GM21737 (cell line): ENCODE data around the gene SBF2.
"Not testable (repeated sequence)": the region's sequence is repeated elsewhere in the genome, so short reads cannot be mapped to it uniquely, and the experiment has no call there.

Experiments
- ATAC-seq: cut with Tn5 transposase; IDR thresholded peaks from one replicate; pipeline ENCODE4 v1.9.1; 2021; ENCODE audit warnings: mild to moderate bottlenecking, moderate library complexity; ENCODE audit not compliant: unreplicated experiment

SBF2 gene

GRCh38 chr11:10268746-10269488, 25.1 kb downstream of the SBF2 start:
- ATAC-seq, result no peak

DNA sequence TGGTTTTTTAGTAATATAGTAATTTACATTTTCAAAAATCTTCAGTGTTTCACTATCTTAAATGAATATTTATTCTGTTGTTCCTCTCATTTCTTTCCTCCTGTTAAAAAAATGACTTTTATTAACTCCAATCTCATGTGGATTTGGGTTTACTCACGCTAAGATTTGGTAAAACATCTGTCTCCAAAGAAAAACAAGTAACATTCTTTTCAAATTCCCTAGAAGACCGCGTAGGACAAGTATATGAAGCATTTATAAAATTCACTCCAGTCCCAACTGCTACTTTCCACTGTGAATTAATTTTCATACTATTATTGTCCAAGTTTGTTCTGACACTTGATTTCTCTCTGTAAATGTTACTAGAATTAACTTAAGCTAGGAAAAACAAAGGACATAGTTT, 26.2 kb downstream of the SBF2 start:
- ATAC-seq, result no peak

DNA sequence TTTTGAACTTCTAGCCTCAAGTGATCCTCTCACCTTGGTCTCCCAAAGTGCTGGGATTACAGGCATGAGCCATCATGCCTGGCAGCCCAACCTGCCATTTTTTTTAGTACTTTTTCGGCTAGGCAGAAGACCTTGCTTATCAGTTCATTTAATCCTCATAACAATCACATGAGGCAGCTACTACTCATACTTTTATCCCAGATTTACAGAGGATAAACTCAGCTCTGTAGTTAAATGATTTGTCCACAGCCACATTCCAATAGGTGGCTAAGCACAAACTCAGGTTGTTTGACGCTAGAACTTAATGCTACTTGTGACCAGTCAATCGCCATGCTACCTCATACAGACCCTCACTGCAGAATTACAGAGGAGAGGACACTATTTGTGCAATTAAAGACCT, 28.1 kb downstream of the SBF2 start:
- no peak for ATAC-seq

GRCh38 chr11:10264716-10265115, 29.3 kb downstream of the SBF2 start:
- ATAC-seq, result not testable (repeated sequence)

GRCh38 chr11:10263929-10264328, 30.1 kb downstream of the SBF2 start:
- ATAC-seq, result no peak

- no peak for ATAC-seq
These were observed 32.2 kb downstream of the SBF2 start for GRCh38 chr11:10261821-10262220.

DNA sequence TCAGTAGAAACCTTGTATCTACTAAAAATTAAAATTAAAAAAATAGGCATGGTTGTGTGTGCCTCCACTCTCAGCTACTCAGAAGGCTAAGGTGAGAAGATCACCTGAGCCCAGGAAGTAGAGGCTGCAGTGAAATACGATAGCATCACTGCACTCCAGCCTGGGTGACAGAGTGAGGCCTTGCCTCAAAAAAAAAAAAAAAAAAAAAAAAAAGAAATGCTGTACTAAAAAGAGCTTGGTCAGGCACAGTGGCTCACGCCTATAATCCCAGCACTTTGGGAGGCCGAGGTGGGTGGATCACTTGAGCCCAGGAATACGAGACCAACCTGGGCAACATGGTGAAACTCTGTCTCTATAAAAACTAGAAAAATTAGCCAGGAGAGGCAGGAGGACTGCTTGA, 36.5 kb downstream of the SBF2 start:
- no peak for ATAC-seq

GRCh38 chr11:10255388-10256125, 38.5 kb downstream of the SBF2 start:
- no peak for ATAC-seq

DNA sequence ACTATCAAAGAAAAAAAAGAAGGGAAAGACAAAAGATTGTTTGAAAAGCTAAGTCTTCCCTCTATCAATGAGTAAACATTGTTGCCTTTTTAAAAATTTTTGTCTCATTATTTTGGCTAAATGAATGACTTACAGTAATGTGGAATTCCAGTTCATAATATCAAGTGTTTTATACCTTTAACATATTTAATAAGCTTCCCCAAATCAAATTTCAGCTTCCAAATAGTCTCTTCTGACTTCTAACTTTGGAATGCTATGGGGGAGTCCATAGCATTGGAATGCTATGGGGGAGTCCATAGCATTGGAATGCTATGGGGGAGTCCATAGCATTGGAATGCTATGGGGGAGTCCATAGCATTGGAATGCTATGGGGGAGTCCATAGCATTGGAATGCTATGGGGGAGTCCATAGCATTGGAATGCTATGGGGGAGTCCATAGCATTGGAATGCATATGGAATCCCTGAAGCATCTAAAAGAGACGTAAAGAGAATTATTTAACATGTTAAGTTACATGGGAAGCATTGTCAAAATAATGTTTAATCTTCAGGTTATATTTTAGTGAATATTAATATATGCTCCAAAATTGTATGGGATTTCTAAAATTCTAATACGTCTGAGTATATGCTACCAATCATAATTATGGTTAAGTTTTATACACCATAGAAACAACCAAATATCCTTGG, 44.4 kb downstream of the SBF2 start:
- not testable (repeated sequence) for ATAC-seq

DNA sequence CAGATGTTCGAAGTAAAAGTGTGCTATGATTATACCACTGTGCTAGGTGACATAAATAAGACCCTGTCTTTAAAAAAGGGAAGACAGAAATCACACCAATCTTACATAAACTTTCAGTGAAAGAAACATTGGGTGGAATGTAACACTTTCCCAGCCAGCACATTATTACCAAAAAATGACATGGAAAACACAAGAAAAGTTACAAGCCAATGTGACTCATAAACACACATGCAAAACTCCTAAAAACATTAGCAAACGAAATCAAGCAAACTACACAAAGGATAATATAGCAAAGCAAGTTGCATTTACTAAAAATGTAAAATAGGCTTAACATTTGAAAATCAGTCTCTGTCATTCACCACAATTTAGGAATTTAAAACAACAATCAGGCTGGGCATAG, 47.0 kb downstream of the SBF2 start:
- ATAC-seq, result no peak

DNA sequence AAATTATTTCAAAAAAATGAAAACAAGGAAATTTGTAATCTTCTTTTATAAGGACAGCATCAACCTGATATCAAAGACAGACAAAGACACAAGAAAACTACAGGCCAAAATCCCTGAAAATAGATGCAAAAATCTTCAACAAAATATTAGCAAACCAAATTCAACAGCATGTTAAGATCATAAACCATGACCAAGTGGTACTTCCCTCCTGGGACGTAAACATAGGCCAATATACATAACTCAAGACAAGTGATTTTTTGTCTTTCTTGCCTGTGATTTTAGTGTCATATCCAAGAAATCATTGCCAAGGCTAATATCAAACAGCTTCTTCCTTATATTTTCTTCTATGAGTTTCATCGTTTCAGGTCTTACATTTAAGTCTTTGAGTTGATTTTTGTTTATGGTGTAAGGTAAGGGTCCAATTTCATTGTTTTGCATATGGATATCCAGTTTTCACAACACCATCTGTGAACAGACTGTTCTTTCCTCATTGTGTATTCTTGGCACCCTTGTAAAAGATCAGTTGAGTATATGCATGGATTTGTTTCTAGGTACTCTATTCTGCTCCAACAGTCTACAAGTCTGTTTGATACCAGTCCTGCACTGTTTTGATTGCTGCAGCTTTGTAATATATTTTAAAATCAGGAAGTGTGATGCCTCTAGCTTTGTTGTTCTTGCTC, 50.0 kb downstream of the SBF2 start:
- no peak for ATAC-seq

GRCh38 chr11:10236840-10237239, 57.2 kb downstream of the SBF2 start:
- no peak for ATAC-seq

GRCh38 chr11:10233581-10233980, 60.4 kb downstream of the SBF2 start:
- no peak for ATAC-seq

GRCh38 chr11:10232756-10233155, 61.3 kb downstream of the SBF2 start:
- ATAC-seq, result no peak

DNA sequence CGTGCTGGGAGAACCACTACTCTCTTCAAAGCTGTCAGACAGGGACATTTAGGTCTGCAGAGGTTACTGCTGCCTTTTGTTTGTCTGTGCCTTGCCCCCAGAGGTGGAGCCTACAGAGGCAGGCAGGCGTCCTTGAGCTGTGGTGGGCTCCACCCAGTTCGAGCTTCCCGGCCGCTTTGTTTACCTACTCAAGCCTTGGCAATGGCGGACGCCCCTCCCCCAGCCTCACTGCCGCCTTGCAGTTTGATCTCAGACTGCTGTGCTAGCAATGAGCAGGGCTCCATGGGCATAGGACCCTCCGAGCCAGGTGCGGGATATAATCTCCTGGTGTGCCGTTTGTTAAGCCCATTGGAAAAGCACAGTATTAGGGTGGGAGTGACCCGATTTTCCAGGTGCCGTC, 62.2 kb downstream of the SBF2 start:
- ATAC-seq, result not testable (repeated sequence)

- no peak for ATAC-seq
These were observed 68.5 kb downstream of the SBF2 start for GRCh38 chr11:10225553-10225952.

DNA sequence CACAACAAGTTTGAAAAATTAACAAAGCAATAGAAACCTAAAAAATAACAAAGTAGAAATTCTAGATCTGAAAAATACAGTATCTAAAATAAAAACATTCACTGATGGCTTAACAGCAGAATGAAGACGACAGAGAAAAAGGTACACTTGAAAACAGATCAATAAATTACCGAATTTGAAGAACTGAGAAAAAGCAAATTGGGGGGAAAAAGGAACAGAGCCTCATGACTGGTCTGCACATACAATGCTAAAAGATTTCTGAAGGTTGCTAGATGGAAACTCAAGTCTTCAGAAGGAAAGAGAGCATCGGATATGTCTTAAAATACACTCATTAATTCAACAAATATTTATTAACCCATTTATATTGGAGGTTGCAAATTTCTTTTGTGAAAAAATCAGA, 71.6 kb downstream of the SBF2 start:
- no peak for ATAC-seq

DNA sequence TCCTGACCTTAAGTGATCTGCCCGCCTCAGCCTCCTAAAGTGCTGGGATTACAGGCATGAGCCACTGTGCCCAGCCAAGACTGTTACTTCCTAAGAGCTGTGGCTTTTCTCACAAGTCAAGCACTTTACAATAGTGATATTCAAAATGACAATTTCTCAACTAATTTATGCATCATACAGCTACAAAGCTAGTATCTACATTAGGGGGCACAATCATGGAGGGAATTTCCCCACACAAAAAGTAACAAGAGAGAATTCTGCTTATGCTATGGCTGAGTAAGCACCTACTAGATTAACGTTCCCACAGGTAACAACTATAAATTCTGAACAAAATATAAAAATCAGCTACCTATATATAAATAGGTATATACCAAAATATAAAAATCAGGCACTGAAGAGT, 72.7 kb downstream of the SBF2 start:
- no peak for ATAC-seq

DNA sequence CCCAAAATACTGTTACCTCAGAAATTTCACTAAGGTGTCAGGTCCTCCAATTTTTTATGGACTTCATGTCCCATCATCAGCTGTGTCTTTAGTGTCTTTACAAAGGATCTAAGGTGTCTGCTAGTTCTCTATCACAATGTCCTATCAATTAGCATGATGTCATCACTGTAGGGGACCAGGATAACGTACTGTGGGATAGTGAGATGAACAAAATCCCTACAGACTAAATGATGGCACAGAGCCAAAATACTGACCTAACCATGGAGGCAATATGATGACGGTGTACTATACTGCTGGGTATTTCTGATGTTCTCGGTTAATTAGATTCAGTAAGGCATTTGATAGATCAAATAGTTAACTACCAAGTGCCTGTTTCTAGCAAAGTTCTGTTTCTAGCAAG, 82.5 kb downstream of the SBF2 start:
- no peak for ATAC-seq

DNA sequence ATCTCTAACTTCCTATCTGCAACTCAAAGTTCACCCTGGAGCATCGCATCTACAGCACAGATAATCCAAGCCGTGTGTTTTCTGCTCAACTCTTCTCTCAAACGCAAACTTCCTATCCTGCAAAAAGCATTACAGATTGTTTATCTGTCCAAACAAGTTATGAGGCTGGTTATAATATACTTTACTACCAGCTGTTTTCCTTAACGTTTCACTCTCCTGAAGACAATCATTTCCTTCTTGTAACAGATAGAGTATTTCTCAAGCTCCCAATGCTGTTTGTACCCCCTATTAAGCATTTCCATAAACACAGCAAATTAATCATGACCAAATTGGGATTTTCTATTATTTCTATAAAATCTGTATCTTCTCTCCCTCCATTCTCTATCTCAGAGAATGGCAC, 84.7 kb downstream of the SBF2 start:
- ATAC-seq, result no peak

- no peak for ATAC-seq
These were observed 85.9 kb downstream of the SBF2 start for GRCh38 chr11:10208131-10208575.
